DMS 273 (cell line): ENCODE measurements around the gene TAS1R3.
"Not testable (repeated sequence)": the region's sequence is repeated elsewhere in the genome, so short reads cannot be mapped to it uniquely, and the experiment has no call there.

ENCODE experiments used
- DNase-seq: peaks from one replicate; lab custom pipeline; 2025; ENCODE audit not compliant: unreplicated experiment; lab: John Stamatoyannopoulos, UW

The TAS1R3 gene

GRCh38 chr1:1307923-1308755, 22.9 kb upstream of the TAS1R3 start, which contains the start of the genes ACAP3 and PUSL1:
TSS of gene ACAP3 (minus strand) at chr1:1307930. CDS start at chr1:1307815, 115 bp downstream.
TSS of gene PUSL1 (plus strand) at chr1:1308597. CDS start at chr1:1308644, 47 bp downstream.
- DNase-seq: peak; percentile 98

GRCh38 chr1:1308756-1309250, 22.3 kb upstream of the TAS1R3 start:
- DNase-seq: peak; percentile 74

GRCh38 chr1:1309251-1310108, 21.6 kb upstream of the TAS1R3 start:
- peak; percentile 72 for DNase-seq

GRCh38 chr1:1310109-1310385, 21.0 kb upstream of the TAS1R3 start:
- no peak for DNase-seq

- no peak for DNase-seq
These were observed 20.5 kb upstream of the TAS1R3 start for GRCh38 chr1:1310476-1311053.

- no peak for DNase-seq
These were observed 19.7 kb upstream of the TAS1R3 start for GRCh38 chr1:1311107-1312104.

GRCh38 chr1:1312450-1313314, 18.4 kb upstream of the TAS1R3 start:
- no peak for DNase-seq

GRCh38 chr1:1313500-1314236, 17.4 kb upstream of the TAS1R3 start:
- no peak for DNase-seq

GRCh38 chr1:1314237-1314586, 16.9 kb upstream of the TAS1R3 start:
- no peak for DNase-seq

- no peak for DNase-seq
These were observed 16.3 kb upstream of the TAS1R3 start for GRCh38 chr1:1314678-1315335.

- DNase-seq: no peak
These were observed 15.6 kb upstream of the TAS1R3 start for GRCh38 chr1:1315435-1315954.

GRCh38 chr1:1316199-1316598, 14.9 kb upstream of the TAS1R3 start:
- DNase-seq: not testable (repeated sequence)

GRCh38 chr1:1317420-1317819, 13.7 kb upstream of the TAS1R3 start:
- no peak for DNase-seq

GRCh38 chr1:1318131-1318652, 12.9 kb upstream of the TAS1R3 start:
- DNase-seq: peak; percentile 95

- DNase-seq: no peak
These were observed 12.1 kb upstream of the TAS1R3 start for GRCh38 chr1:1318777-1319645.

- DNase-seq: no peak
These were observed 11.5 kb upstream of the TAS1R3 start for GRCh38 chr1:1319646-1319941.
